Neutrophil (primary cell): ENCODE measurements around the gene SLX1A.
"Not testable (repeated sequence)": the region's sequence is repeated elsewhere in the genome, so short reads cannot be mapped to it uniquely, and the experiment has no call there.

Source experiments
- H3K27ac ChIP-seq: fragments of 200-600 bp; sonication (generic); 2 replicates; pipeline ENCODE4 v1.5.1; 2016; ENCODE audit warnings: mild to moderate bottlenecking, moderate library complexity
- H3K27me3 ChIP-seq: fragments of 200-600 bp; sonication (generic); 2 replicates; pipeline ENCODE4 v1.6.0; 2016; ENCODE audit warnings: mild to moderate bottlenecking
- H3K36me3 ChIP-seq: fragments of 200-600 bp; sonication (generic); 2 replicates; pipeline ENCODE4 v1.5.1; 2017
- H3K4me1 ChIP-seq, 2 experiments: fragments of 200-600 bp in 1 of 2; sonication (generic) in 1 of 2; 1 replicate in 1 of 2; 2 replicates in 1 of 2; pipeline versions ENCODE4 v1.5.1 to v1.6.1; 2013 to 2016; ENCODE audit warnings: low read depth in 1 of 2, low read length in 1 of 2, mild to moderate bottlenecking in 1 of 2, moderate library complexity in 1 of 2; ENCODE audit not compliant: control insufficient read depth in 1 of 2, insufficient read depth in 1 of 2
- H3K4me3 ChIP-seq, 2 experiments: fragments of 200-600 bp in 1 of 2; sonication (generic) in 1 of 2; 1 replicate in 1 of 2; 2 replicates in 1 of 2; pipeline ENCODE4 v1.5.1; 2013 to 2016; ENCODE audit warnings: low read depth in 1 of 2, low read length in 1 of 2, mild to moderate bottlenecking in 1 of 2, moderate library complexity in 1 of 2
- H3K9me3 ChIP-seq: fragments of 200-600 bp; sonication (generic); 2 replicates; pipeline ENCODE4 v1.5.1; 2016
- TF ChIP-seq, protein P1 (sequence below): fragments of 200-600 bp; sonication (generic); IDR thresholded peaks from 2 replicates; pipeline ENCODE4 v1.5.1; 2016; ENCODE audit warnings: antibody characterized with exemption

Gene SLX1A

DNA sequence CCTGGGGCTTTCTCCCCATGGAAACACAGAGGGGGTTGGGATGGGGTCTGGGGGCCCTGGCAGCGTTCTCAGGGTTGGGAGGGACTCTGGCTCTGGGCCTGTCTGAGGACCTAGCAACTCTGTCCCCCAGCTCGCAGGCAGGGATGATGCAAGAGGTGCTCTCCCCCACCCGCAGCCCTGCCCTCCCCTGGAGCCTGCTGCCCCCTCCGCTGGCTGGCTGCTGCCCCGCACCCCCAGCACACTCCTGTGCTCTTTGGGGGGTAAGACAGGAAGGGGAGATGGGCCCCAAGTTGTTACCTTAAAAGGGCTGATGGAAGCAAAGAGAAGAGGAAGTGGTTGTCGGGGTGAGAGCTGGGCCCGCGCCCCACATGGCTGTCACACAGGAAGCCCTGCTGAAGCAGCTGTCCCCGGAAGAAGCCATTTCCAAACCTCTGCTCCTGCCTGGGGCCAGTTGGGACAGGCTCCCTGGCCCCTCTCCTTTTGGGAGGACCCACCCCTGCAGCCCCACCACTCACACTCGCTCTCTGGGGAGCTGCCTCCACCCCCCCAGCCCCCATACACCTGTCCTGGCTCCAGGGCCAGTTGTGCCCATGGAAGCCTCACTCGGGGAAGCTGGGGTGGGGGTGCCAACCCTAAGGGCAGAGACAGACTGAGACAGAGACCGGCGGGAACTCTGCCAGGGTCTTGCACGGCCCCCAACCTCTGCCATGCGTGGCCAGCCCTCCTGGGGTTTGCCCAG is 7.8 kb upstream of the SLX1A start:
- H3K27me3 ChIP-seq: no peaks in the 10 kb centered on the region
- TF ChIP-seq, protein P1, sequence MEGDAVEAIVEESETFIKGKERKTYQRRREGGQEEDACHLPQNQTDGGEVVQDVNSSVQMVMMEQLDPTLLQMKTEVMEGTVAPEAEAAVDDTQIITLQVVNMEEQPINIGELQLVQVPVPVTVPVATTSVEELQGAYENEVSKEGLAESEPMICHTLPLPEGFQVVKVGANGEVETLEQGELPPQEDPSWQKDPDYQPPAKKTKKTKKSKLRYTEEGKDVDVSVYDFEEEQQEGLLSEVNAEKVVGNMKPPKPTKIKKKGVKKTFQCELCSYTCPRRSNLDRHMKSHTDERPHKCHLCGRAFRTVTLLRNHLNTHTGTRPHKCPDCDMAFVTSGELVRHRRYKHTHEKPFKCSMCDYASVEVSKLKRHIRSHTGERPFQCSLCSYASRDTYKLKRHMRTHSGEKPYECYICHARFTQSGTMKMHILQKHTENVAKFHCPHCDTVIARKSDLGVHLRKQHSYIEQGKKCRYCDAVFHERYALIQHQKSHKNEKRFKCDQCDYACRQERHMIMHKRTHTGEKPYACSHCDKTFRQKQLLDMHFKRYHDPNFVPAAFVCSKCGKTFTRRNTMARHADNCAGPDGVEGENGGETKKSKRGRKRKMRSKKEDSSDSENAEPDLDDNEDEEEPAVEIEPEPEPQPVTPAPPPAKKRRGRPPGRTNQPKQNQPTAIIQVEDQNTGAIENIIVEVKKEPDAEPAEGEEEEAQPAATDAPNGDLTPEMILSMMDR: peak; percentile 49
- peak overlapping the region; percentile 96 to 100 for H3K4me3 ChIP-seq
- peaks cover 40 to 48% of the 10 kb centered on the region in 2 experiments for H3K4me1 ChIP-seq
- peaks cover 41% of the 10 kb centered on the region for H3K36me3 ChIP-seq
- no peaks in the 10 kb centered on the region for H3K9me3 ChIP-seq
- peak overlapping the region; percentile 99 for H3K27ac ChIP-seq

DNA sequence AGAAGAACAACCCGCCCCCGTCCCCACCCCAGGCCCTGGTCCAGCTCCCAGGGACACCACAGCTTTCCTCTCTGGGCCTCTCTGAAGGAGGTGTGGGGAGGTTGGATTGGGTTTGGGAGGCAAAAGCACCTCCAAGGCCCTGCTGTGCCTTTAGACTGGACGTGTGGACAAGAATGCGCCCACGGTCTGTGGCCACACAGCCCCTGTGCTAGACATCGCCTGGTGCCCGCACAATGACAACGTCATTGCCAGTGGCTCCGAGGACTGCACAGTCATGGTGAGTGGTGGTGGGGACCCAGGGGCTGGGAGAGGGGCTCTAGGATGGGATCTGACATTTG is 7.3 kb upstream of the SLX1A start:
- Histone ChIP-seq H3K36me3 (peaks cover 41% of the 10 kb centered on the region), H3K4me3 (peak overlapping the region; percentile 96 to 100), H3K27ac (peak overlapping the region; percentile 99), H3K27me3 (no peaks in the 10 kb centered on the region), H3K9me3 (no peaks in the 10 kb centered on the region), H3K4me1 (peaks cover 40 to 48% of the 10 kb centered on the region in 2 experiments)
- TF ChIP-seq, protein P1: no peak

DNA sequence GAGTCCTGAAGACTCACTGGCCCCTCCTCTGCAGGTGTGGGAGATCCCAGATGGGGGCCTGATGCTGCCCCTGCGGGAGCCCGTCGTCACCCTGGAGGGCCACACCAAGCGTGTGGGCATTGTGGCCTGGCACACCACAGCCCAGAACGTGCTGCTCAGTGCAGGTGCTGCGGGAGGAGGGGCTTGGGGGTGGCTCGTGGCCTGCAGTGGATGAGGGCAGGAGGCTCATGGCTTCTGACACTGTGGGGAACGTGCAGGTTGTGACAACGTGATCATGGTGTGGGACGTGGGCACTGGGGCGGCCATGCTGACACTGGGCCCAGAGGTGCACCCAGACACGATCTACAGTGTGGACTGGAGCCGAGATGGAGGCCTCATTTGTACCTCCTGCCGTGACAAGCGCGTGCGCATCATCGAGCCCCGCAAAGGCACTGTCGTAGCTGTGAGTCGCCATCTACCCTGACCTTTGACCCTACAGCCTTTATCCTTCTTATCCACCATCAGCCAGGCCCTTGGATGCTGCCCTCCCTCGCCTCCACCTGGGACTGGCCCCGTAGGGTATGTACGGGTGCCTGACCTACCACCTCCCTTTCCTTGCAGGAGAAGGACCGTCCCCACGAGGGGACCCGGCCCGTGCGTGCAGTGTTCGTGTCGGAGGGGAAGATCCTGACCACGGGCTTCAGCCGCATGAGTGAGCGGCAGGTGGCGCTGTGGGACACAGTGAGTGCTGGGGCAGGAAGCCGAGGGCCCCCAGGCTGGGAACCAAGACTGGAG is 6.7 kb upstream of the SLX1A start:
- peaks cover 41% of the 10 kb centered on the region for H3K36me3 ChIP-seq
- peaks cover 38 to 46% of the 10 kb centered on the region in 2 experiments for H3K4me1 ChIP-seq
- TF ChIP-seq, protein P1: peak; percentile 82
- H3K9me3 ChIP-seq: no peaks in the 10 kb centered on the region
- H3K4me3 ChIP-seq: peak overlapping the region; percentile 96 to 100
- peak overlapping the region; percentile 99 for H3K27ac ChIP-seq
- no peaks in the 10 kb centered on the region for H3K27me3 ChIP-seq

DNA sequence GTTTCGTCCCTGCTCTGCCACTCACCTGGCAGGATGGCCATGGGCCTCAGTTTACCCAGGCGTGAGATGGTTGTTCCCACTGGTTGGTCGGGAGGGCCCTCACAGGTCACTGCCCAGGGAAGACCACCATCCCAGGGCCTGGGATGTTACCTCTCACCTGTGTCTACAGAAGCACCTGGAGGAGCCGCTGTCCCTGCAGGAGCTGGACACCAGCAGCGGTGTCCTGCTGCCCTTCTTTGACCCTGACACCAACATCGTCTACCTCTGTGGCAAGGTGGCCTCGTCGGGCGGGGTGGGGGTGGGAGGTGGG is 6.2 kb upstream of the SLX1A start:
- Histone ChIP-seq H3K9me3 (no peaks in the 10 kb centered on the region), H3K36me3 (peaks cover 41% of the 10 kb centered on the region), H3K27me3 (no peaks in the 10 kb centered on the region), H3K4me1 (peaks cover 32 to 40% of the 10 kb centered on the region in 2 experiments), H3K27ac (peak overlapping the region; percentile 99), H3K4me3 (peak overlapping the region; percentile 96 to 100)
- TF ChIP-seq, protein P1: no peak

DNA sequence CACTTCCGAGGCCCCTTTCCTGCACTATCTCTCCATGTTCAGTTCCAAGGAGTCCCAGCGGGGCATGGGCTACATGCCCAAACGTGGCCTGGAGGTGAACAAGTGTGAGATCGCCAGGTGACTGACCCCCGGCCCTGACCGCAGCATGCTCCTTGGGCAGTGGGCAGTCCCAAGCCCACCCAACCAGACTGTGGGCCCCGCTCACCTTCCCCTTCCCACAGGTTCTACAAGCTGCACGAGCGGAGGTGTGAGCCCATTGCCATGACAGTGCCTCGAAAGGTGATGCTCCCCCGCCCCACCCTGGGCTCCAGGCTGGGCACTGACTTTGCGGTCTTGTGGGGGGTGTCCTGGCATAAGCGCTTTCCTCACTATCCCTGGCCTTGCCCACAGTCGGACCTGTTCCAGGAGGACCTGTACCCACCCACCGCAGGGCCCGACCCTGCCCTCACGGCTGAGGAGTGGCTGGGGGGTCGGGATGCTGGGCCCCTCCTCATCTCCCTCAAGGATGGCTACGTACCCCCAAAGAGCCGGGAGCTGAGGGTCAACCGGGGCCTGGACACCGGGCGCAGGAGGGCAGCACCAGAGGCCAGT is 5.6 kb upstream of the SLX1A start:
- peak overlapping the region; percentile 99 for H3K27ac ChIP-seq
- H3K4me3 ChIP-seq: peak overlapping the region in 1 of 2 experiments; percentile 96
- no peaks in the 10 kb centered on the region for H3K27me3 ChIP-seq
- TF ChIP-seq, protein P1: no peak
- peaks cover 28 to 36% of the 10 kb centered on the region in 2 experiments for H3K4me1 ChIP-seq
- H3K9me3 ChIP-seq: no peaks in the 10 kb centered on the region
- peaks cover 41% of the 10 kb centered on the region for H3K36me3 ChIP-seq

DNA sequence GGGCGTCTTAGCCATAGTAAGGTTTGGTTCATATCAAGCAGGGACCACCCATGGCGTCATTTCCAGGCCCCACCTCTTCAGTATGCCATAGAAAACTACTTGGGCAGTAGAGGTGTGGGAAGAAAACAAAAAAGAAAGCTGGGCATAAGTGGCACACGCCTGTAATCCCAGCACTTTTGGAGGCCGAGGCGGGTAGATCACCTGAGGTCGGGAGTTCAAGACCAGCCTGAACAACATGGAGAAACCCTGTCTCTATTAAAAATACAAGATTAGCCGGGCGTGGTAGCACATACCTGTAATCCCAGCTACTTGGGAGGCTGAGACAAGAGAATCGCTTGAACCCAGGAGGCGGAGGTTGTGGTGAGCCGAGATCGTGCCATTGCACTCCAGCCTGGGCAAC is 2.5 kb upstream of the SLX1A start:
- not testable (repeated sequence) for H3K27ac ChIP-seq, H3K9me3 ChIP-seq, H3K27me3 ChIP-seq, H3K4me3 ChIP-seq
- Histone ChIP-seq H3K4me1 (peaks cover 22% of the 10 kb centered on the region in 2 experiments), H3K36me3 (peaks cover 23% of the 10 kb centered on the region)

DNA sequence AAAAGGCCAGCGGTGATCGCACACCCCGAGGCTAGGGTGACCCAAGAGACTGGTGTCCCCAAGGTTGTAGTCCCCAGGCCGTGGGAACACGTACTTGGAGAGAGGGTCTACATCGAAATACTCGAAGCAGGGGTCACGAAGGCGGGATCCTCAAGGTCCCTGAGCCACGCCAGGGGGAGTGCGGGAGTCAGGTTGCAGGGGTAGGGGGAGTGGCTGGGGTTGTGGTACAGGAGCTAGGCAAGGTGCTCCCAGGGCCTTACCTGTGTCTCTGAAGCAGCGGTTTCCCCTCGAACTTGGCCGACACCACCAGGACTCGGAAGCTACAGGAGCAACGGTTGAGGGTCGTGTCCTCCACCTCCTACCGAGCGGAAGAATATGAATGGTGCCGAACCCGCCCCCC is 577 bp upstream of the SLX1A start:
- H3K36me3 ChIP-seq, H3K9me3 ChIP-seq, H3K27ac ChIP-seq, H3K27me3 ChIP-seq, H3K4me3 ChIP-seq, H3K4me1 ChIP-seq: not testable (repeated sequence)

DNA sequence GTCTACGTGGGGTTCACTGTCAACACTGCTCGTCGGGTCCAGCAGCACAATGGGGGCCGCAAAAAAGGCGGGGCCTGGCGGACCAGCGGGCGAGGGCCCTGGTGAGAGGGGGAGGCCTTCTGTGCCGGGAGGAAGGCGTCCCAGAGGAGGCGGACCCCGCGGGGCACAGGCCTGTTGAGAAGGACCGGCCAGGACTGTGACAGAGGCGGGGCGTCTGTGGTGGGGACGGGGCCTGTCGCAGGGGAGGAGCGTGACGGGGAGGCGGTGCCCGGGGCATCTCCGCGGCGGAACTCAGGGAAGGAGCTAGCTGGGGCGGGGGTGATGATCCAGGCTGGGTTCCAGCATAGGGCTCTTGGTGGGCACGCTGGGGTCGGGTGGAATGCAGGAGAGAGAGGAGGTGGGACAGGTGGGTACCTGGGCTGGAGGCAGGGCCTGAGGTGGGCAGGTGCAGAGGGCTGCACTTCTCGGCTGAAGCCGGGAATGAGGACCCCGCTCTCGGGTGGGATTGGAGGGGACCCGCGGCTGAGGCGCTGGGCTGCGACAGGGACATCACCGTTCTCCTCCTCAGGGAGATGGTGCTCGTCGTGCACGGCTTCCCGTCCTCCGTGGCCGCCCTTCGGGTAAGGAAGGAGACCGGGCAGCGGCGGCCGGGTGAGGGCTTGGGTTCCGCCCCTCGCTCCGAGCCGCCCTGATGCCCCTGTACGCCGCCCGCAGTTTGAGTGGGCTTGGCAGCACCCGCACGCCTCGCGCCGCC is 674 bp downstream of the SLX1A start:
- Histone ChIP-seq H3K4me3 (peak overlapping the region; percentile 52 to 55), H3K27ac (peak overlapping the region; percentile 66)
- H3K36me3 ChIP-seq, H3K9me3 ChIP-seq, H3K4me1 ChIP-seq, H3K27me3 ChIP-seq: not testable (repeated sequence)
